Smooth muscle cell (in vitro differentiated cells): ENCODE results near the gene SNRNP70. TPM values are rescaled to one million over a fixed set of nuclear protein-coding genes. Genes with fewer than 3 reads are reported as not detected.
"Not testable (repeated sequence)": the region's sequence is repeated elsewhere in the genome, so short reads cannot be mapped to it uniquely, and the experiment has no call there.

Experiments used
- DNase-seq: peaks from one replicate; lab custom pipeline; 2025; ENCODE audit not compliant: unreplicated experiment; lab: John Stamatoyannopoulos, UW
- H2AFZ ChIP-seq: fragments of 200-600 bp; sonication (generic); 2 replicates; pipeline ENCODE4 v1.6.0; 2016; ENCODE audit warnings: antibody characterized with exemption, low read depth, mild to moderate bottlenecking
- H3F3A ChIP-seq: fragments of 200-600 bp; sonication (generic); 2 replicates; pipeline ENCODE4 v1.6.0; 2017; ENCODE audit warnings: antibody characterized with exemption, low read depth
- H3K27ac ChIP-seq: fragments of 200-600 bp; sonication (generic); 2 replicates; pipeline ENCODE4 v1.5.1; 2016; ENCODE audit warnings: low read depth, mild to moderate bottlenecking
- H3K27me3 ChIP-seq: fragments of 200-600 bp; sonication (generic); 2 replicates; pipeline ENCODE4 v1.6.1; 2016; ENCODE audit warnings: low read depth, mild to moderate bottlenecking
- H3K36me3 ChIP-seq: fragments of 200-600 bp; sonication (generic); 2 replicates; pipeline ENCODE4 v1.5.1; 2016; ENCODE audit warnings: low read depth
- H3K4me1 ChIP-seq: fragments of 200-600 bp; sonication (generic); 2 replicates; pipeline ENCODE4 v1.5.1; 2016; ENCODE audit warnings: low read depth
- H3K4me2 ChIP-seq: fragments of 200-600 bp; sonication (generic); 2 replicates; pipeline ENCODE4 v1.6.0; 2016; ENCODE audit warnings: mild to moderate bottlenecking
- H3K4me3 ChIP-seq: fragments of 200-600 bp; sonication (generic); 2 replicates; pipeline ENCODE4 v1.5.1; 2016; ENCODE audit warnings: mild to moderate bottlenecking
- H3K79me2 ChIP-seq: fragments of 200-600 bp; sonication (generic); 2 replicates; pipeline ENCODE4 v1.6.0; 2016; ENCODE audit warnings: low read depth, mild to moderate bottlenecking
- H3K9ac ChIP-seq: fragments of 200-600 bp; sonication (generic); 2 replicates; pipeline ENCODE4 v1.6.0; 2016; ENCODE audit warnings: low read depth
- H3K9me3 ChIP-seq: fragments of 200-600 bp; sonication (generic); replicated peaks from 2 replicates; pipeline ENCODE4 v1.5.1; 2016; ENCODE audit warnings: low read depth
- H4K20me1 ChIP-seq: fragments of 200-600 bp; sonication (generic); 2 replicates; pipeline ENCODE4 v1.6.0; 2016; ENCODE audit warnings: low read depth
- CTCF ChIP-seq: fragments of 200-600 bp; sonication (generic); IDR thresholded peaks from 2 replicates; pipeline ENCODE4 v1.5.1; 2017; ENCODE audit warnings: borderline replicate concordance, mild to moderate bottlenecking, antibody characterized with exemption; ENCODE audit not compliant: insufficient read depth, poor library complexity, severe bottlenecking
- WGBS: methylation state at CpG from one replicate; pipeline ENCODE4 v1.1.7; 2016; ENCODE audit warnings: low lambda C conversion rate; 5-methylcytosine and 5-hydroxymethylcytosine counted together
- polyA plus RNA-seq: library from polyadenylated mRNA; unstranded; fragments of >200 nt; fragmentation: Nextera tagmentation; extraction: Ambion mirVana; gene quantifications from 2 replicates; pipeline ENCODE4 v1.2.1, GENCODE V29; 2016
- total RNA-seq: library from RNA; depleted of rRNA; stranded (reverse); fragments of >200 nt; gene quantifications from 2 replicates; pipeline ENCODE4 v1.2.3, GENCODE V29; 2014

The SNRNP70 gene, protein sequence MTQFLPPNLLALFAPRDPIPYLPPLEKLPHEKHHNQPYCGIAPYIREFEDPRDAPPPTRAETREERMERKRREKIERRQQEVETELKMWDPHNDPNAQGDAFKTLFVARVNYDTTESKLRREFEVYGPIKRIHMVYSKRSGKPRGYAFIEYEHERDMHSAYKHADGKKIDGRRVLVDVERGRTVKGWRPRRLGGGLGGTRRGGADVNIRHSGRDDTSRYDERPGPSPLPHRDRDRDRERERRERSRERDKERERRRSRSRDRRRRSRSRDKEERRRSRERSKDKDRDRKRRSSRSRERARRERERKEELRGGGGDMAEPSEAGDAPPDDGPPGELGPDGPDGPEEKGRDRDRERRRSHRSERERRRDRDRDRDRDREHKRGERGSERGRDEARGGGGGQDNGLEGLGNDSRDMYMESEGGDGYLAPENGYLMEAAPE
- total RNA-seq (164 and 200 TPM in 2 replicates), polyA plus RNA-seq (206 and 216 TPM in 2 replicates)

DNA sequence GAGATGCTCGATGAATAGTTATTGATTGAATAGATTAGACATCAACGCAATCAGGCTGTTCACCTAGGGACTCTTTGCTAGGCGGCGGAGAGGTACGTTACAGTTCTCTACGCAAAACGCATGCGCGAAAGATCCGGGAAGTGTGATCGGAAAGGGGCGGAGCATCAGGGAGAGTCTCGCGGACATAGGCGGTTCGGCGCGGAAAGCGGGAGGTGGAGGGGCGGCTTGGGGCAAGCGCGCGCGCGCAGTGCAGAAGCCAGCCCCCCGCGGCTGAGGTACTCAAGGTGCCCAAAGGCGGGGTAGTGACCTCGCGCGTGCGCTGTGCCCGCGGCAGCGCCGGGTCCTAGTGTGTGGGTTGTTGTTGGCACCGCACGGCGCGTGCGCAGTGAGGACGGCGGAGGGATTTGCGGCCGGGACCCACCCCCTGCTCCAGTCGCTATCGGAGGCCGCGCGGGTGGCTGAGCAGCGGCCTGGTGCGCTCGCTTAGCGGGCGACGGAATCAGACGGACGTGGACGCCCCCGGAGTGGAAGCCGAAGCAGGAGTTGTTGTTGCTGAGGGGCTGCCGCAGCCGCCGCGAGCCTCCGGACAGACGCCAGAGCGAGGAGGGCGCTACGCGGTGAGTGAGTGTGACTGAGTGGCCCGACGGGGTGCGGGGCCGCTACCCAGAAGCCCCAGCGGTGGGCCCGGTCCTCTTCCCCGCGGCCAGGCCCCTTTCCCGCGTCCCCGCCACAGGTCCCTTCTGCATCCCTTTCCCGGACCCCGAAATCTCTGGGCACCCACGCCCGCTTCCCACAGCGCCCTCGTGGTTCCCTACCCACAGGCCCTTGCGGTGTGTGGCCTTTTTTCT, at the start of gene SNRNP70:
TSS of gene SNRNP70 (plus strand) at position 432 of the 848 bp plus-strand sequence. CDS start 964 bp downstream, outside the sequence.
- H3K27me3 ChIP-seq, result no peaks in the 10 kb centered on the region
- H3K4me1 ChIP-seq, result peaks cover 18% of the 10 kb centered on the region
- 1% methylated on average over 85 of the region's 89 CpGs for WGBS
- no peaks in the 10 kb centered on the region for H3K9me3 ChIP-seq
- peaks cover 48% of the 10 kb centered on the region for H3K79me2 ChIP-seq
- H3K9ac ChIP-seq, result peak within 1 kb of the TSS; percentile 92
- peak within 1 kb of the TSS; percentile 79 for H3K4me3 ChIP-seq
- no peak for TF ChIP-seq CTCF
- H3F3A ChIP-seq, result no peaks in the 10 kb centered on the region
- peaks cover 47% of the 10 kb centered on the region for H4K20me1 ChIP-seq
- no peaks in the 10 kb centered on the region for H3K36me3 ChIP-seq
- peak within 1 kb of the TSS; percentile 97 for H2AFZ ChIP-seq
- peak within 1 kb of the TSS; percentile 72 for H3K27ac ChIP-seq
- DNase-seq, result peak; percentile 97
- peak within 1 kb of the TSS; percentile 86 for H3K4me2 ChIP-seq

DNA sequence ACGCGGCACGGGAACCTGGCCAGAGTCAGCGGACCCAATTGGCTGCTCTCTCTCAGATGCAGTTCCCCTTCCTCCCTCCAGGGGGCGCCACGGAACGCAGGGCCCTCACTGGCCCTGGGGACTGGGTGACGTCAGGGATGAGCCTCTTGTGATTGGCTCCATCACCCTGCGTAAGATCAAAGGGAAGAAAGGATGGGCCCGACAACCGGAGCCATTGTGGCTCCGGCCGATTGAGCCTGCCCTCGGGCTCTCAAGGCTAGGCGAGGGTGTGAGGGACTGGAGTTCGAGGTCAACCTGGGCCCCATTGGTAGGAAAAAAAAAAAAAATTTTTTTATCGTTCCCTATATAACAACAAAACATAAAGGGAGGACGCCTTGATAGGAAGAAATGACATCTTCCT, 48.4 kb upstream of the SNRNP70 start, which contains the start of gene CGB1:
TSS of gene CGB1 (minus strand) at position 81 of the 400 bp plus-strand sequence. CDS start 184 bp downstream, outside the sequence.
- not testable (repeated sequence) for DNase-seq

DNA sequence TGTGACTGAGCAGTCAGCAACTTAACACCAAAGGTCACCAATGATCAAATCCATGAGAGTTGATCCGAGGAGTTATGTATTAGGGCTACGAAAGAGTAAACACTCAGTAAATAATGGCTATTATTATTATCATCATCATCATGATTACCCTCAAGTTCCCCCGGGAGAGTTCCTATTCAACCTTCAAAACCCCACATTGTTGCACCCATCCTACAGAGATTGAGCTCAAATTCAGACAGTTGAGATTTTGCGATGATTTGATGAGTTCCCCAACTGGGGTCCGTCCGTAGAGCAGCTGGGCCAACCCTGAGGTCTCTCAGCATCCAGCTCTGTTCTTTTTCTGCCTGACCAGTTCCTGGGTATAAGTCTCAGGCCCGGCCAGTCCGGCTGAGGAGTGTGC, 47.1 kb upstream of the SNRNP70 start:
- H3K9me3 ChIP-seq, H3K4me1 ChIP-seq, H3K36me3 ChIP-seq, H3K4me3 ChIP-seq, H3K4me2 ChIP-seq, H3K27me3 ChIP-seq, H3K79me2 ChIP-seq, DNase-seq, H3F3A ChIP-seq, H4K20me1 ChIP-seq, H2AFZ ChIP-seq: not testable (repeated sequence)
- Histone ChIP-seq H3K27ac (peak overlapping the region; percentile 81), H3K9ac (peak overlapping the region; percentile 60)
- 89% methylated on average over 8 of the region's 8 CpGs for WGBS

More for the DNA sequence above, 48.4 kb upstream of the SNRNP70 start, which contains the start of gene CGB1:
- not testable (repeated sequence) for H3K36me3 ChIP-seq, H3K9ac ChIP-seq, H2AFZ ChIP-seq, H4K20me1 ChIP-seq, H3K4me1 ChIP-seq, H3K4me3 ChIP-seq, H3K79me2 ChIP-seq, H3K4me2 ChIP-seq, H3K9me3 ChIP-seq, H3K27me3 ChIP-seq, H3K27ac ChIP-seq, H3F3A ChIP-seq
- peak; percentile 63 for TF ChIP-seq CTCF
- WGBS, result 67% methylated on average over 18 of the region's 18 CpGs

DNA sequence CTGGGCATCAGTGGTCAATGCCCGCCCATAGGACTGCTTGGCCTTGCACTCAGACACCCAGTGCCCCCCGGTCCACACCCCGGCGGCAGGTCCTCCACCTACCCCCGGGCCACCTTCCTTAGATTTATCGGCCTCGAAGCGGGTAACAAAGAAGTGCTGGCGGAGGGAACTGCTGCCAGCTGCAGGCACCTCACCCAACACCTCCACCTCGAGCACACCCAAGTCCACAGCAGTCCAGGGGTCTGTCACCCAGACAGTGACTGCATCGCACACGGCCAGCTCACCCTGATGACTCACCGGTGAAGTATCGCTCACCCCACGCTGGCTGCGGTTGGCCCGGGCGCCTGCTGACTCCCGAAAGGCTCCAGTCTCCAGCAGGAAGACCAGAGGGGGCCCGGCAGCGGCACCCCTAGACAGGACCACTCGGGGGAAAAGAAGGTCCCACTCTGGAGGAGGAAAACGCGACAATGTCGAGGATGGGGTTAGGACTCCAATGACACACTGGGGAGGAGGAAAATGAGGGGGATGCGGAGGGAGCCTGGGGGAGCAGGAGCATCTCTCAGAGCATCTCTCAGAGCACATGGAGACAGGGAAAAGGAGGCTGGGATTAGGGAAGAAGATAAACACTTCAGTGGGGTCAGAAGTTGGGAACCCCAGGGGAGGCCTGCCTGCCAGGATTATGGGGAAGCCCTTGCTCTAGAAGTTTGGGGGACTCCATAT, 46.5 kb upstream of the SNRNP70 start:
- not testable (repeated sequence) for H3K79me2 ChIP-seq, H3K4me2 ChIP-seq, H4K20me1 ChIP-seq, H3K27me3 ChIP-seq, DNase-seq, H3F3A ChIP-seq, H3K4me1 ChIP-seq, H3K36me3 ChIP-seq, H3K9me3 ChIP-seq, H2AFZ ChIP-seq, H3K4me3 ChIP-seq
- Histone ChIP-seq H3K9ac (peak overlapping the region; percentile 60), H3K27ac (peak overlapping the region; percentile 81)
- WGBS, result 52% methylated on average over 23 of the region's 26 CpGs

DNA sequence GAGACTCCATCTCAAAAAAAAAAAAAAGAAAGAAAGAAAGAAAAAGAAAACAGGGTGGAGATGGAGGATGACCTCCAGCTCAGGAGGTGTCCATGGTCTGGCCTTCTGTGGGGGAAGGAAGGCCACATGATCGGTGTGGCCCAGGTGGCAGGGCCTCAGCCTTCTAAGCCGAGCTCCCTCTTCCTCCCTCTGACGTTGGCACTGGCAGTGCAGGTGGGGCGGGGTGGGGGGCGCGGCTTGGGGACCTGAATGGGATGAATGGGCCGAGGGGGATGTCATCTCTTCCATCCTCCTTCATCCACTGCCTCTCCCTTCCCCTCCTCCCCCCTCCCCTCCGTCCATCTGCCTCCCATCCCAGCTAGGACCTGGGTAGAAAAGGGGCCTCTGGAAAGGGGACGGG, 45.5 kb upstream of the SNRNP70 start:
- H3K27ac ChIP-seq, result peak overlapping the region; percentile 81
- not testable (repeated sequence) for H3K27me3 ChIP-seq, H3K9ac ChIP-seq, H4K20me1 ChIP-seq, H3K4me3 ChIP-seq, H3K4me1 ChIP-seq, H3K9me3 ChIP-seq, H3K36me3 ChIP-seq, H3K4me2 ChIP-seq, H3F3A ChIP-seq, DNase-seq, H3K79me2 ChIP-seq, H2AFZ ChIP-seq
- WGBS, result 71% methylated on average over 7 of the region's 9 CpGs
